ENCODE results near the gene ABCG8. TPM values are rescaled to one million over a fixed set of nuclear protein-coding genes. Genes with fewer than 3 reads are reported as not detected.

Gene ABCG8
- polyA plus RNA-seq, 1 donor (not counting 4 experiments of a cell fraction or from before 2014, with no cell fraction given), result not detected

DNA sequence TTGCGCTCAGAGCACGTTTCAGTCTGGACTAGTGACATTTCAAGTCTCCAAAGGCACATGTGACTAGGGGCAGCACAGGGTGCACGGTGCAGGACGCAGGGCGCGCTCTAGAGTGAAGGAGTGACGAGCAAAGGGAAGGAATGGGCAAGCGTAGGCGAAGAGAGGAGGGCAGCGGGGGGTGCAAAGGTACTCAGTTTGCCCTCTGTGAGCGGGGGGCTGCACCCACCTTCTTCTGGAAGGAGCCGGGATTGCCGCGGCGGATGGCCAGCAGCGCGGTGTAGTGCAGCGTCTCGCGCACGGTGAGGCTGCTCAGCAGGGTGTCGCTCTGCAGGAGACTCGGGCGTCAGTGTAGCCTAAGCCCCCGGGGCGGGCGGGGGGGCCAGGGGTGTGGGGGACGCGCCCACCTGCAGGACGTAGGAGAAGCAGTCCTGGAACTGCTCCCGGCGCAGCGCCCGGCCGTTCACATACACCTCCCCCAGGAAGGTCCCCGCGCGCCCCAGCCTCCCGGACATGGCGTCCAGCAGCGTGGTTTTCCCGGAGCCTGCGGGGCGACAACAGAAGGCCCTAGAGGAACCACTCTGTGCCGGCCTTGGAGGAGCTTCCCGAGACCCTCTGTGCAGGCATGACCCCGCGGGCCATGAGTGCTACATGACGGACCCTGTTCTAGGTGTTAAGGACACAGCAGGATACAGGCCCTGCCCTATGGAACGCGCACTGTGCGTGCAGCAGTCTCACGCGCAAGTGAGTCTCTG lies 7.1 kb upstream of the ABCG8 start:
- DNase-seq (ENCODE audit: low read depth, low spot score) (no peak), FAIRE-seq (no peak)
- no peaks in the 10 kb centered on the region for H4K20me1 ChIP-seq (ENCODE audit: control insufficient read depth, extremely low read depth, insufficient read depth, low read length)
- dilution Hi-C loops (cut with MboI; ENCODE audit: extremely low pct_ligation_motif_present, low sequenced_read_pairs), result no loop called here
- peaks cover 25% of the 10 kb centered on the region for H3K27me3 ChIP-seq (ENCODE audit: control insufficient read depth, extremely low read depth, insufficient read depth, low read length)
- H3K4me3 ChIP-seq (ENCODE audit: control insufficient read depth in 2 of 3, extremely low read depth in 1 of 3, insufficient read depth in 2 of 3, low read depth in 1 of 3, low read length in 3 of 3), result no peak overlapping the region
- no peak overlapping the region for H3K27ac ChIP-seq (ENCODE audit: control insufficient read depth, insufficient read depth, low read length)
- peak overlapping the region; percentile 14 for H2AFZ ChIP-seq (ENCODE audit: control insufficient read depth, low read length)
- H3K4me2 ChIP-seq (ENCODE audit: control insufficient read depth, extremely low read depth, insufficient read depth, low read depth, low read length), result peak overlapping the region; percentile 64
- no peak overlapping the region for H3K9ac ChIP-seq (ENCODE audit: control insufficient read depth, extremely low read depth, insufficient read depth, low read length)
- no peaks in the 10 kb centered on the region for H3K36me3 ChIP-seq (ENCODE audit: control insufficient read depth in 2 of 2, extremely low read depth in 1 of 2, insufficient read depth in 2 of 2, low read length in 2 of 2)
- TF ChIP-seq, protein P1, sequence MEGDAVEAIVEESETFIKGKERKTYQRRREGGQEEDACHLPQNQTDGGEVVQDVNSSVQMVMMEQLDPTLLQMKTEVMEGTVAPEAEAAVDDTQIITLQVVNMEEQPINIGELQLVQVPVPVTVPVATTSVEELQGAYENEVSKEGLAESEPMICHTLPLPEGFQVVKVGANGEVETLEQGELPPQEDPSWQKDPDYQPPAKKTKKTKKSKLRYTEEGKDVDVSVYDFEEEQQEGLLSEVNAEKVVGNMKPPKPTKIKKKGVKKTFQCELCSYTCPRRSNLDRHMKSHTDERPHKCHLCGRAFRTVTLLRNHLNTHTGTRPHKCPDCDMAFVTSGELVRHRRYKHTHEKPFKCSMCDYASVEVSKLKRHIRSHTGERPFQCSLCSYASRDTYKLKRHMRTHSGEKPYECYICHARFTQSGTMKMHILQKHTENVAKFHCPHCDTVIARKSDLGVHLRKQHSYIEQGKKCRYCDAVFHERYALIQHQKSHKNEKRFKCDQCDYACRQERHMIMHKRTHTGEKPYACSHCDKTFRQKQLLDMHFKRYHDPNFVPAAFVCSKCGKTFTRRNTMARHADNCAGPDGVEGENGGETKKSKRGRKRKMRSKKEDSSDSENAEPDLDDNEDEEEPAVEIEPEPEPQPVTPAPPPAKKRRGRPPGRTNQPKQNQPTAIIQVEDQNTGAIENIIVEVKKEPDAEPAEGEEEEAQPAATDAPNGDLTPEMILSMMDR (optimal IDR thresholded peaks at IDR 0.05 in 1 of 3, IDR thresholded peaks at IDR 0.05 in 1 of 3, conservative IDR thresholded peaks at IDR 0.05 in 1 of 3; ENCODE audit: extremely low read depth in 1 of 3, insufficient read depth in 2 of 3, low read length in 3 of 3), result no peak
- peak; percentile 51 for TF ChIP-seq EZH2 (IDR thresholded peaks at IDR 0.05; ENCODE audit: low read length)
- H3K9me3 ChIP-seq (ENCODE audit: control insufficient read depth, low read depth, low read length), result no peaks in the 10 kb centered on the region
- no peaks in the 10 kb centered on the region for H3K79me2 ChIP-seq (ENCODE audit: control insufficient read depth, insufficient read depth, low read length)
- H3K4me1 ChIP-seq (ENCODE audit: control insufficient read depth, extremely low read depth, insufficient read depth, low read length), result no peaks in the 10 kb centered on the region
- no peaks in the 10 kb centered on the region for H3K9me1 ChIP-seq (ENCODE audit: control insufficient read depth, extremely low read depth, insufficient read depth, low read length)

DNA sequence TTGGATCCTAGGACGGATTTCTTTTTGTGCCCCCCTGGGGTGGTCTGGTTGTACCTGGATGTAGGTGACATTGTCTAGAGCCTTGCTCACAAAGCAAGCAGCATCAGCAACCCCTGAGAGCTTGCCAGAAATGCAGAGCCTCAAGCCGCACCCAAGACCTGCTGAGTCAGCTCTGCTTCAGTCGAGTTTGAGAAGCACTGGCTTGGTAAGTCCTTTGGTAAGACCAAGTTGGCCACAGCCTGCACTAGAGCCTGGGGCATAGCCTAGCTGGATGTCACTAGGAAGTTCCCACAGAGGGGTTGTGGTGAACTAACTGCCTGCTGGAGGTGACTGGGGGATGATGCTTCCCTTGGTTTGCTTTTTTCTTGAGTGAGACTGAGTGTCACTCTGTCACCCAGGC lies 6.3 kb upstream of the ABCG8 start:
- peaks cover 25% of the 10 kb centered on the region for H3K27me3 ChIP-seq (ENCODE audit: control insufficient read depth, extremely low read depth, insufficient read depth, low read length)
- no peak overlapping the region for H3K27ac ChIP-seq (ENCODE audit: control insufficient read depth, insufficient read depth, low read length)
- dilution Hi-C loops (cut with MboI; ENCODE audit: extremely low pct_ligation_motif_present, low sequenced_read_pairs), result no loop called here
- FAIRE-seq (no peak), DNase-seq (ENCODE audit: low read depth, low spot score) (no peak)
- H4K20me1 ChIP-seq (ENCODE audit: control insufficient read depth, extremely low read depth, insufficient read depth, low read length), result no peaks in the 10 kb centered on the region
- no peaks in the 10 kb centered on the region for H3K79me2 ChIP-seq (ENCODE audit: control insufficient read depth, insufficient read depth, low read length)
- H2AFZ ChIP-seq (ENCODE audit: control insufficient read depth, low read length), result no peak overlapping the region
- no peaks in the 10 kb centered on the region for H3K36me3 ChIP-seq (ENCODE audit: control insufficient read depth in 2 of 2, extremely low read depth in 1 of 2, insufficient read depth in 2 of 2, low read length in 2 of 2)
- no peaks in the 10 kb centered on the region for H3K9me3 ChIP-seq (ENCODE audit: control insufficient read depth, low read depth, low read length)
- no peaks in the 10 kb centered on the region for H3K9me1 ChIP-seq (ENCODE audit: control insufficient read depth, extremely low read depth, insufficient read depth, low read length)
- H3K4me1 ChIP-seq (ENCODE audit: control insufficient read depth, extremely low read depth, insufficient read depth, low read length), result no peaks in the 10 kb centered on the region
- H3K4me3 ChIP-seq (ENCODE audit: control insufficient read depth in 2 of 3, extremely low read depth in 1 of 3, insufficient read depth in 2 of 3, low read depth in 1 of 3, low read length in 3 of 3), result no peak overlapping the region
- no peak for TF ChIP-seq EZH2 (IDR thresholded peaks at IDR 0.05; ENCODE audit: low read length)
- TF ChIP-seq, protein P1 (optimal IDR thresholded peaks at IDR 0.05 in 1 of 3, IDR thresholded peaks at IDR 0.05 in 1 of 3, conservative IDR thresholded peaks at IDR 0.05 in 1 of 3; ENCODE audit: extremely low read depth in 1 of 3, insufficient read depth in 2 of 3, low read length in 3 of 3), result no peak
- no peak overlapping the region for H3K9ac ChIP-seq (ENCODE audit: control insufficient read depth, extremely low read depth, insufficient read depth, low read length)
- no peak overlapping the region for H3K4me2 ChIP-seq (ENCODE audit: control insufficient read depth, extremely low read depth, insufficient read depth, low read depth, low read length)
